K562 (cell line): Measurements from ENCODE around the gene EYA3. TPM values are rescaled to one million over a fixed set of nuclear protein-coding genes. Genes with fewer than 3 reads are reported as not detected.

ENCODE experiments used
- ATF1 ChIP-seq, 2 experiments: fragments of 450-650 bp in 1 of 2; IDR thresholded peaks; 2 replicates each; pipeline ENCODE4 v1.6.1; 2016; ENCODE audit warnings: missing compliant biosample characterization in 1 of 2, missing genetic modification characterization in 1 of 2
- C11orf30 ChIP-seq: fragments of 450-650 bp; IDR thresholded peaks from 2 replicates; pipeline ENCODE4 v1.6.1; 2016; ENCODE audit warnings: low read depth, mild to moderate bottlenecking
- FIP1L1 ChIP-seq: fragments of 200-400 bp; formaldehyde crosslinking; IDR thresholded peaks from 2 replicates; pipeline ENCODE4 v1.6.1; 2018; ENCODE audit warnings: mild to moderate bottlenecking, low read depth, low read length; ENCODE audit not compliant: poor library complexity, severe bottlenecking
- TBP ChIP-seq: optimal IDR thresholded peaks from 2 replicates; pipeline ENCODE3; 2011; ENCODE audit warnings: low read depth, low read length, improper control_type of control experiment
- ZNF24 ChIP-seq: fragments of 450-650 bp; IDR thresholded peaks from 2 replicates; pipeline ENCODE4 v1.6.1; 2016
- ZNF696 ChIP-seq: fragments of 250-450 bp; sonication (Bioruptor Pico); conservative IDR thresholded peaks from 2 replicates; pipeline ENCODE4 v1.4.0; 2020; ENCODE audit warnings: mild to moderate bottlenecking, moderate library complexity
- ZNF77 ChIP-seq: fragments of 250-450 bp; sonication (Bioruptor Pico); IDR thresholded peaks from 2 replicates; pipeline ENCODE4 v1.5.0; 2020
- polyA plus RNA-seq, 8 experiments: library from polyadenylated mRNA; depleted of rRNA in 4 of 8; stranded (reverse) in 5 of 8; unstranded in 3 of 8; fragments of >200 nt; fragmentation: Nextera tagmentation in 2 of 8; fragmentation: Illumina TruSeq in 1 of 8; extraction: Ambion mirVana in 2 of 8; extraction: Trizol in 1 of 8; gene quantifications; 2 replicates each; pipeline versions ENCODE4 v1.2.1 to v1.2.3, GENCODE V29; 2011 to 2014; ENCODE audit warnings: inconsistent platforms in 1 of 8, missing spikeins in 1 of 8
- total RNA-seq, 7 experiments: library from RNA; depleted of rRNA in 6 of 7; stranded (reverse); fragments of >200 nt in 6 of 7; fragmentation: Illumina TruSeq in 2 of 7; extraction: Trizol in 2 of 7; gene quantifications; 2 replicates each; pipeline versions ENCODE4 v1.2.1 to v1.2.3, GENCODE V29; 2011 to 2021; ENCODE audit warnings: low replicate concordance in 1 of 7
- TF ChIP-seq, protein P1 (sequence below): fragments of 200-600 bp; sonication (generic); IDR thresholded peaks from one replicate; pipeline ENCODE4 v1.6.1; 2012; ENCODE audit warnings: mild to moderate bottlenecking, low read depth, low read length, inconsistent platforms
- TF ChIP-seq, protein P2 (sequence below), 2 experiments: fragments of 450-650 bp in 1 of 2; sonication (generic) in 1 of 2; formaldehyde crosslinking in 1 of 2; IDR thresholded peaks in 1 of 2; conservative IDR thresholded peaks in 1 of 2; 2 replicates each; pipeline versions ENCODE4 v1.6.1 to v1.8.1; 2016 to 2023; ENCODE audit warnings: mild to moderate bottlenecking in 2 of 2, moderate library complexity in 2 of 2, inconsistent platforms in 1 of 2, missing genetic modification reagents in 1 of 2
- TF ChIP-seq, protein P3 (sequence below): fragments of 450-650 bp; formaldehyde crosslinking; IDR thresholded peaks from 2 replicates; pipeline ENCODE4 v1.4.0; 2020; ENCODE audit warnings: mild to moderate bottlenecking, mixed read lengths
- TF ChIP-seq, protein P4 (sequence below): sonication (generic); formaldehyde crosslinking; IDR thresholded peaks from 2 replicates; pipeline ENCODE4 v1.8.1; 2022; ENCODE audit warnings: missing genetic modification reagents
- TF ChIP-seq, protein P5 (sequence below): fragments of 250-450 bp; sonication (Bioruptor Pico); IDR thresholded peaks from 2 replicates; pipeline ENCODE4 v1.5.0; 2021

Gene EYA3
- total and polyA plus RNA-seq, 9 of the 15 experiments (the other 6 are each of a cell fraction or from before 2014, with no cell fraction given), result 21.7 to 64.0 (median 43.6) TPM

DNA sequence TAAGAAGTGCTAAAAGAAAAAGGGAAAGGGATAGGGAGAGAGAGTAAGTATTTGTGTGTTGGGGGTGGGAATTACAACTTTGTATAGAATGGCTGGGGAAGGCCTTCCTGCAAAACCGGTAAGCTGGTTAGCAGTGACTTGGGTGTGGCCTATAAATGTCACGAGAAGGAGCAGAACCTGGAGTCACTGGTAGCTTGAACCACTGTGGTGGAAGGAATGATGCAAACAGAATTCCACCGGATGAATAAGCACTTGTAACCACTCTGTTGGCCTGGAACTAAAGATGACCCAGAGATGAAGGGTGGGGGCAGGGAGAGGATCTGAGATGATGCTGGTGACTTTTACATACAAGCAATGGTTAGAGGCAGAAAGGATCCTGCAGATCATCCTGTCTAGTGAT, 119.7 kb downstream of the EYA3 start (continued):
- TF ChIP-seq, protein P1, sequence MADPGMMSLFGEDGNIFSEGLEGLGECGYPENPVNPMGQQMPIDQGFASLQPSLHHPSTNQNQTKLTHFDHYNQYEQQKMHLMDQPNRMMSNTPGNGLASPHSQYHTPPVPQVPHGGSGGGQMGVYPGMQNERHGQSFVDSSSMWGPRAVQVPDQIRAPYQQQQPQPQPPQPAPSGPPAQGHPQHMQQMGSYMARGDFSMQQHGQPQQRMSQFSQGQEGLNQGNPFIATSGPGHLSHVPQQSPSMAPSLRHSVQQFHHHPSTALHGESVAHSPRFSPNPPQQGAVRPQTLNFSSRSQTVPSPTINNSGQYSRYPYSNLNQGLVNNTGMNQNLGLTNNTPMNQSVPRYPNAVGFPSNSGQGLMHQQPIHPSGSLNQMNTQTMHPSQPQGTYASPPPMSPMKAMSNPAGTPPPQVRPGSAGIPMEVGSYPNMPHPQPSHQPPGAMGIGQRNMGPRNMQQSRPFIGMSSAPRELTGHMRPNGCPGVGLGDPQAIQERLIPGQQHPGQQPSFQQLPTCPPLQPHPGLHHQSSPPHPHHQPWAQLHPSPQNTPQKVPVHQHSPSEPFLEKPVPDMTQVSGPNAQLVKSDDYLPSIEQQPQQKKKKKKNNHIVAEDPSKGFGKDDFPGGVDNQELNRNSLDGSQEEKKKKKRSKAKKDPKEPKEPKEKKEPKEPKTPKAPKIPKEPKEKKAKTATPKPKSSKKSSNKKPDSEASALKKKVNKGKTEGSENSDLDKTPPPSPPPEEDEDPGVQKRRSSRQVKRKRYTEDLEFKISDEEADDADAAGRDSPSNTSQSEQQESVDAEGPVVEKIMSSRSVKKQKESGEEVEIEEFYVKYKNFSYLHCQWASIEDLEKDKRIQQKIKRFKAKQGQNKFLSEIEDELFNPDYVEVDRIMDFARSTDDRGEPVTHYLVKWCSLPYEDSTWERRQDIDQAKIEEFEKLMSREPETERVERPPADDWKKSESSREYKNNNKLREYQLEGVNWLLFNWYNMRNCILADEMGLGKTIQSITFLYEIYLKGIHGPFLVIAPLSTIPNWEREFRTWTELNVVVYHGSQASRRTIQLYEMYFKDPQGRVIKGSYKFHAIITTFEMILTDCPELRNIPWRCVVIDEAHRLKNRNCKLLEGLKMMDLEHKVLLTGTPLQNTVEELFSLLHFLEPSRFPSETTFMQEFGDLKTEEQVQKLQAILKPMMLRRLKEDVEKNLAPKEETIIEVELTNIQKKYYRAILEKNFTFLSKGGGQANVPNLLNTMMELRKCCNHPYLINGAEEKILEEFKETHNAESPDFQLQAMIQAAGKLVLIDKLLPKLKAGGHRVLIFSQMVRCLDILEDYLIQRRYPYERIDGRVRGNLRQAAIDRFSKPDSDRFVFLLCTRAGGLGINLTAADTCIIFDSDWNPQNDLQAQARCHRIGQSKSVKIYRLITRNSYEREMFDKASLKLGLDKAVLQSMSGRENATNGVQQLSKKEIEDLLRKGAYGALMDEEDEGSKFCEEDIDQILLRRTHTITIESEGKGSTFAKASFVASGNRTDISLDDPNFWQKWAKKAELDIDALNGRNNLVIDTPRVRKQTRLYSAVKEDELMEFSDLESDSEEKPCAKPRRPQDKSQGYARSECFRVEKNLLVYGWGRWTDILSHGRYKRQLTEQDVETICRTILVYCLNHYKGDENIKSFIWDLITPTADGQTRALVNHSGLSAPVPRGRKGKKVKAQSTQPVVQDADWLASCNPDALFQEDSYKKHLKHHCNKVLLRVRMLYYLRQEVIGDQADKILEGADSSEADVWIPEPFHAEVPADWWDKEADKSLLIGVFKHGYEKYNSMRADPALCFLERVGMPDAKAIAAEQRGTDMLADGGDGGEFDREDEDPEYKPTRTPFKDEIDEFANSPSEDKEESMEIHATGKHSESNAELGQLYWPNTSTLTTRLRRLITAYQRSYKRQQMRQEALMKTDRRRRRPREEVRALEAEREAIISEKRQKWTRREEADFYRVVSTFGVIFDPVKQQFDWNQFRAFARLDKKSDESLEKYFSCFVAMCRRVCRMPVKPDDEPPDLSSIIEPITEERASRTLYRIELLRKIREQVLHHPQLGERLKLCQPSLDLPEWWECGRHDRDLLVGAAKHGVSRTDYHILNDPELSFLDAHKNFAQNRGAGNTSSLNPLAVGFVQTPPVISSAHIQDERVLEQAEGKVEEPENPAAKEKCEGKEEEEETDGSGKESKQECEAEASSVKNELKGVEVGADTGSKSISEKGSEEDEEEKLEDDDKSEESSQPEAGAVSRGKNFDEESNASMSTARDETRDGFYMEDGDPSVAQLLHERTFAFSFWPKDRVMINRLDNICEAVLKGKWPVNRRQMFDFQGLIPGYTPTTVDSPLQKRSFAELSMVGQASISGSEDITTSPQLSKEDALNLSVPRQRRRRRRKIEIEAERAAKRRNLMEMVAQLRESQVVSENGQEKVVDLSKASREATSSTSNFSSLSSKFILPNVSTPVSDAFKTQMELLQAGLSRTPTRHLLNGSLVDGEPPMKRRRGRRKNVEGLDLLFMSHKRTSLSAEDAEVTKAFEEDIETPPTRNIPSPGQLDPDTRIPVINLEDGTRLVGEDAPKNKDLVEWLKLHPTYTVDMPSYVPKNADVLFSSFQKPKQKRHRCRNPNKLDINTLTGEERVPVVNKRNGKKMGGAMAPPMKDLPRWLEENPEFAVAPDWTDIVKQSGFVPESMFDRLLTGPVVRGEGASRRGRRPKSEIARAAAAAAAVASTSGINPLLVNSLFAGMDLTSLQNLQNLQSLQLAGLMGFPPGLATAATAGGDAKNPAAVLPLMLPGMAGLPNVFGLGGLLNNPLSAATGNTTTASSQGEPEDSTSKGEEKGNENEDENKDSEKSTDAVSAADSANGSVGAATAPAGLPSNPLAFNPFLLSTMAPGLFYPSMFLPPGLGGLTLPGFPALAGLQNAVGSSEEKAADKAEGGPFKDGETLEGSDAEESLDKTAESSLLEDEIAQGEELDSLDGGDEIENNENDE, result no peak
- TF ChIP-seq, protein P2, sequence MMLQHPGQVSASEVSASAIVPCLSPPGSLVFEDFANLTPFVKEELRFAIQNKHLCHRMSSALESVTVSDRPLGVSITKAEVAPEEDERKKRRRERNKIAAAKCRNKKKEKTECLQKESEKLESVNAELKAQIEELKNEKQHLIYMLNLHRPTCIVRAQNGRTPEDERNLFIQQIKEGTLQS (IDR thresholded peaks at IDR 0.05), result peak; percentile 46
- TF ChIP-seq, protein P2 (CRISPR knock-in tag; conservative IDR thresholded peaks at IDR 0.05), result no peak
- TF ChIP-seq, protein P3, sequence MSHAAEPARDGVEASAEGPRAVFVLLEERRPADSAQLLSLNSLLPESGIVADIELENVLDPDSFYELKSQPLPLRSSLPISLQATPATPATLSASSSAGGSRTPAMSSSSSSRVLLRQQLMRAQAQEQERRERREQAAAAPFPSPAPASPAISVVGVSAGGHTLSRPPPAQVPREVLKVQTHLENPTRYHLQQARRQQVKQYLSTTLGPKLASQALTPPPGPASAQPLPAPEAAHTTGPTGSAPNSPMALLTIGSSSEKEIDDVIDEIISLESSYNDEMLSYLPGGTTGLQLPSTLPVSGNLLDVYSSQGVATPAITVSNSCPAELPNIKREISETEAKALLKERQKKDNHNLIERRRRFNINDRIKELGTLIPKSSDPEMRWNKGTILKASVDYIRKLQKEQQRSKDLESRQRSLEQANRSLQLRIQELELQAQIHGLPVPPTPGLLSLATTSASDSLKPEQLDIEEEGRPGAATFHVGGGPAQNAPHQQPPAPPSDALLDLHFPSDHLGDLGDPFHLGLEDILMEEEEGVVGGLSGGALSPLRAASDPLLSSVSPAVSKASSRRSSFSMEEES, result no peak
- TF ChIP-seq, protein P4, sequence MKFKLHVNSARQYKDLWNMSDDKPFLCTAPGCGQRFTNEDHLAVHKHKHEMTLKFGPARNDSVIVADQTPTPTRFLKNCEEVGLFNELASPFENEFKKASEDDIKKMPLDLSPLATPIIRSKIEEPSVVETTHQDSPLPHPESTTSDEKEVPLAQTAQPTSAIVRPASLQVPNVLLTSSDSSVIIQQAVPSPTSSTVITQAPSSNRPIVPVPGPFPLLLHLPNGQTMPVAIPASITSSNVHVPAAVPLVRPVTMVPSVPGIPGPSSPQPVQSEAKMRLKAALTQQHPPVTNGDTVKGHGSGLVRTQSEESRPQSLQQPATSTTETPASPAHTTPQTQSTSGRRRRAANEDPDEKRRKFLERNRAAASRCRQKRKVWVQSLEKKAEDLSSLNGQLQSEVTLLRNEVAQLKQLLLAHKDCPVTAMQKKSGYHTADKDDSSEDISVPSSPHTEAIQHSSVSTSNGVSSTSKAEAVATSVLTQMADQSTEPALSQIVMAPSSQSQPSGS, result no peak
- TF ChIP-seq FIP1L1, result no peak
- no peak for TF ChIP-seq ATF1 (CRISPR knock-in tag; IDR thresholded peaks at IDR 0.05)
- TF ChIP-seq ATF1 (tag; IDR thresholded peaks at IDR 0.05), result no peak
- TF ChIP-seq TBP, result no peak
- no peak for TF ChIP-seq C11orf30
- TF ChIP-seq ZNF696, result no peak
- TF ChIP-seq, protein P5, sequence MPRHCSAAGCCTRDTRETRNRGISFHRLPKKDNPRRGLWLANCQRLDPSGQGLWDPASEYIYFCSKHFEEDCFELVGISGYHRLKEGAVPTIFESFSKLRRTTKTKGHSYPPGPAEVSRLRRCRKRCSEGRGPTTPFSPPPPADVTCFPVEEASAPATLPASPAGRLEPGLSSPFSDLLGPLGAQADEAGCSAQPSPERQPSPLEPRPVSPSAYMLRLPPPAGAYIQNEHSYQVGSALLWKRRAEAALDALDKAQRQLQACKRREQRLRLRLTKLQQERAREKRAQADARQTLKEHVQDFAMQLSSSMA (CRISPR knock-in tag), result no peak
- TF ChIP-seq ZNF77, result no peak
- peak; percentile 56; the same call in 1 of the 2 replicates for TF ChIP-seq ZNF24
